HG03060 (cell line): Measurements from ENCODE around the gene C4orf54.

Experiments
- ATAC-seq: cut with Tn5 transposase; IDR thresholded peaks from one replicate; pipeline ENCODE4 v1.9.1; 2021; ENCODE audit warnings: low read depth, moderate number of reproducible peaks; ENCODE audit not compliant: unreplicated experiment

Gene C4orf54

GRCh38 chr4:99652596-99653436 is 4.8 kb downstream of the C4orf54 start:
- no peak for ATAC-seq

- ATAC-seq = no peak
Measured at GRCh38 chr4:99651811-99652485, 5.7 kb downstream of the C4orf54 start.

- no peak for ATAC-seq
Measured at GRCh38 chr4:99651016-99651769, 6.4 kb downstream of the C4orf54 start.

- no peak for ATAC-seq
Measured at GRCh38 chr4:99649778-99650177, 7.8 kb downstream of the C4orf54 start.

- no peak for ATAC-seq
Measured at GRCh38 chr4:99649208-99649607, 8.4 kb downstream of the C4orf54 start.

GRCh38 chr4:99648321-99648720 is 9.3 kb downstream of the C4orf54 start:
- ATAC-seq = no peak

- no peak for ATAC-seq
Measured at GRCh38 chr4:99647071-99647470, 10.6 kb downstream of the C4orf54 start.

- no peak for ATAC-seq
Measured at GRCh38 chr4:99645638-99646037, 12.0 kb downstream of the C4orf54 start.

GRCh38 chr4:99645036-99645435 is 12.6 kb downstream of the C4orf54 start:
- ATAC-seq = no peak

GRCh38 chr4:99644453-99644852 is 13.2 kb downstream of the C4orf54 start:
- ATAC-seq = no peak

- ATAC-seq = no peak
Measured at GRCh38 chr4:99642725-99643489, 14.7 kb downstream of the C4orf54 start.

GRCh38 chr4:99640676-99641075 is 17.0 kb downstream of the C4orf54 start:
- ATAC-seq = no peak

GRCh38 chr4:99637174-99637573 is 20.5 kb downstream of the C4orf54 start:
- no peak for ATAC-seq

GRCh38 chr4:99636422-99636821 is 21.2 kb downstream of the C4orf54 start:
- ATAC-seq = no peak

GRCh38 chr4:99635601-99636000 is 22.0 kb downstream of the C4orf54 start:
- no peak for ATAC-seq

GRCh38 chr4:99634742-99635360 is 22.8 kb downstream of the C4orf54 start:
- ATAC-seq = no peak

GRCh38 chr4:99633772-99634171 is 23.9 kb downstream of the C4orf54 start:
- ATAC-seq = no peak

- no peak for ATAC-seq
Measured at GRCh38 chr4:99630857-99631360, 26.7 kb downstream of the C4orf54 start.

- ATAC-seq = no peak
Measured at GRCh38 chr4:99629962-99630554, 27.6 kb downstream of the C4orf54 start.
